Calu3 (cell line): ENCODE measurements around the gene ADGRG6. TPM values are rescaled to one million over a fixed set of nuclear protein-coding genes. Genes with fewer than 3 reads are reported as not detected.

Source experiments
- BruUV-seq: library from RNA; stranded (reverse); fragments of 400-500 nt; replicated peaks from 2 replicates; lab custom pipeline; 2021; lab: Mats Ljungman, UMichigan
- CTCF ChIA-PET: fragments of 300-600 bp; sonication (Branson Sonifier 250); formaldehyde crosslinking; loops from one replicate; lab custom pipeline; 2022; ENCODE audit warnings: antibody characterized with exemption; lab: Charles Lee
- DNase-seq: peaks from one replicate; pipeline ENCODE4 v3.0.0; 2022
- H3K27ac Mint-ChIP-seq: one replicate; pipeline ENCODE4 v1.8.0; 2022; ENCODE audit warnings: mixed read lengths; ENCODE audit not compliant: unreplicated experiment
- H3K27me3 Mint-ChIP-seq: one replicate; pipeline ENCODE4 v1.8.0; 2022; ENCODE audit warnings: mixed read lengths; ENCODE audit not compliant: unreplicated experiment
- H3K36me3 Mint-ChIP-seq: one replicate; pipeline ENCODE4 v1.8.0; 2022; ENCODE audit warnings: mild to moderate bottlenecking, moderate library complexity, mixed read lengths; ENCODE audit not compliant: insufficient read depth, unreplicated experiment
- H3K4me1 Mint-ChIP-seq: one replicate; pipeline ENCODE4 v1.8.0; 2022; ENCODE audit warnings: mild to moderate bottlenecking, low read depth, mixed read lengths; ENCODE audit not compliant: unreplicated experiment
- H3K4me3 Mint-ChIP-seq: one replicate; pipeline ENCODE4 v1.8.0; 2022; ENCODE audit warnings: mild to moderate bottlenecking, low read depth, moderate library complexity, mixed read lengths; ENCODE audit not compliant: unreplicated experiment
- H3K9me3 Mint-ChIP-seq: one replicate; pipeline ENCODE4 v1.8.0; 2022; ENCODE audit warnings: low read depth, mixed read lengths; ENCODE audit not compliant: unreplicated experiment
- intact Hi-C: fragments of 100-400 bp; cut with micrococcal nuclease; formaldehyde crosslinking; loops from one replicate; pipeline ENCODE4 v1.10.0; 2022; ENCODE audit not compliant: unreplicated experiment
- total RNA-seq: library from RNA; stranded (reverse); gene quantifications from 2 replicates; pipeline ENCODE4 v1.2.3, GENCODE V29; 2022
- TF ChIP-seq, protein P1 (sequence below): fragments of 200-600 bp; IDR thresholded peaks from one replicate; pipeline ENCODE4 v1.8.0; 2022; ENCODE audit warnings: antibody characterized with exemption; ENCODE audit not compliant: unreplicated experiment

The ADGRG6 gene
- total RNA-seq, 1 experiment from 2014 or later, result 109 TPM

DNA sequence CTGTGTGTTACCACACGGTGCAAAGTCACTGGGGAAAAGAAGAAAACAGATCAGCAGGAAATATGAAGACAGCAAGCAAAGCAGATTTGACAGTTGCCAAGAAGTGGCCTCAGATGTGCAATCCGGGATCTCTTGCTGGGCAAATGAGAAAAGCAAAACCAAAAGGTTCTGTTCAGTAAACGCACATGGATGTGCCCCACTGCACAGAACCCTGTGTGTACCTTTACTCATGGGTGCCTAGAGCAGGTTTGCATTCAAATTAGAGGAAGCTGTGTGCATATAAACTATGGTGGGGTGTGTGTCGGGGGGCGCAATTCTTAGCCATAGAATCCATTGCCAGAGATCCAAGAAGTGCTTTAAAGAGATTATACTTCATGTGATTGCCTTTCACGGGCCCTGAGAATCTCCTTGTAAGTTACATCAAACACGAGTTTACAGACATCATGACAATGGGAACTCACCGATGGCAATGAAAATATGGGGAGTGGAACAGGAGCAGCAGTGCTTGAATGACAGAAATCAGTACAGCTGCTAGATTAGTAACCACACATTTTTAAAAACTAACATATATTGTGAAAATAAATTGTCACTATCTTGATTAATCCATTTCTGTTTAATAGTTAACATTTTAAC, 154.3 kb downstream of the ADGRG6 start:
- H3K4me1 Mint-ChIP-seq, result peaks cover 11% of the 10 kb centered on the region
- intact Hi-C loops, result no loop called here
- TF ChIP-seq, protein P1, sequence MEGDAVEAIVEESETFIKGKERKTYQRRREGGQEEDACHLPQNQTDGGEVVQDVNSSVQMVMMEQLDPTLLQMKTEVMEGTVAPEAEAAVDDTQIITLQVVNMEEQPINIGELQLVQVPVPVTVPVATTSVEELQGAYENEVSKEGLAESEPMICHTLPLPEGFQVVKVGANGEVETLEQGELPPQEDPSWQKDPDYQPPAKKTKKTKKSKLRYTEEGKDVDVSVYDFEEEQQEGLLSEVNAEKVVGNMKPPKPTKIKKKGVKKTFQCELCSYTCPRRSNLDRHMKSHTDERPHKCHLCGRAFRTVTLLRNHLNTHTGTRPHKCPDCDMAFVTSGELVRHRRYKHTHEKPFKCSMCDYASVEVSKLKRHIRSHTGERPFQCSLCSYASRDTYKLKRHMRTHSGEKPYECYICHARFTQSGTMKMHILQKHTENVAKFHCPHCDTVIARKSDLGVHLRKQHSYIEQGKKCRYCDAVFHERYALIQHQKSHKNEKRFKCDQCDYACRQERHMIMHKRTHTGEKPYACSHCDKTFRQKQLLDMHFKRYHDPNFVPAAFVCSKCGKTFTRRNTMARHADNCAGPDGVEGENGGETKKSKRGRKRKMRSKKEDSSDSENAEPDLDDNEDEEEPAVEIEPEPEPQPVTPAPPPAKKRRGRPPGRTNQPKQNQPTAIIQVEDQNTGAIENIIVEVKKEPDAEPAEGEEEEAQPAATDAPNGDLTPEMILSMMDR, result no peak
- BruUV-seq, result no TSS peak
- DNase-seq, result no peak
- no peaks in the 10 kb centered on the region for H3K27me3 Mint-ChIP-seq
- CTCF ChIA-PET, result no interaction called here
- H3K36me3 Mint-ChIP-seq, result peaks cover 9% of the 10 kb centered on the region
- peaks cover 1% of the 10 kb centered on the region for H3K9me3 Mint-ChIP-seq
- H3K27ac Mint-ChIP-seq, result no peak overlapping the region
- H3K4me3 Mint-ChIP-seq, result no peak overlapping the region

DNA sequence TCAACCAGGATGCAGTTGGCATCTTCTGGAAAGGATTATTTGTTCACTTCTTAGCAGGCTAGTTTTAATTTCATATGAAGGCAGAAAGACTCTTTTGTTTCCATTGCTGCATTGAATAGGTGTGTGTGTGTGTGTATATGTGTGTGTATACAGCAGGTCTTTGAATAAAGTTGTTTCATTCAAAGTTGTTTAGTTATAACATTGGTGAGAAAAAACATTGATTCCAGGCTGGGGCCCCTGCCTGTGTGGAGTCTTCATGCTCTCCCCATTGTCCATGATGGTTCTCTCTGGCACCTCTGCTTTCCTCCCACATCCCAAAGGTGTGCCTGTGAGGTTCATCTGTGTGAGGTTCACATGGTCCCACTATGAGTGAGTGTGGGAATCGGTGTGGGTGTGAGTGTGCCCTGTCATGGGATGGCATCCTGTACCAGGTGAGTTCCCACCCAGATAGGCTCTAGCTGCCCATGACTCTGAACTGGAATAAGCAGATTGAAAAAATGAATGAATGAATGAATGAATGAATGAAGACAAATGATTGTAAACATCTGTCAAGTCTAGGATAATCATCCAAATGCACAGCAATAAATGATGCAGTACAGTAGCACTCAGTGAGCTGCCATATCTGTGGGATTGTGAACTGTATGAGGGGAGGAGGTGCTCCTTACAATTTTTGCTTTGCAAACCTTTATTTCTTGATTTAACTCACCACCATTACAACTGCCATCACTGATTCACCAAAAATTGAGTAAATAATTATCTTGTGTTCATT, 156.0 kb downstream of the ADGRG6 start:
- Mint-ChIP-seq H3K4me3 (no peak overlapping the region), H3K9me3 (peaks cover 6% of the 10 kb centered on the region), H3K27ac (no peak overlapping the region), H3K36me3 (no peaks in the 10 kb centered on the region), H3K4me1 (peaks cover under 1% of the 10 kb centered on the region), H3K27me3 (no peaks in the 10 kb centered on the region)
- intact Hi-C loops, result no loop called here
- DNase-seq, result no peak
- CTCF ChIA-PET, result no interaction called here
- TF ChIP-seq, protein P1, result no peak
- no TSS peak for BruUV-seq

DNA sequence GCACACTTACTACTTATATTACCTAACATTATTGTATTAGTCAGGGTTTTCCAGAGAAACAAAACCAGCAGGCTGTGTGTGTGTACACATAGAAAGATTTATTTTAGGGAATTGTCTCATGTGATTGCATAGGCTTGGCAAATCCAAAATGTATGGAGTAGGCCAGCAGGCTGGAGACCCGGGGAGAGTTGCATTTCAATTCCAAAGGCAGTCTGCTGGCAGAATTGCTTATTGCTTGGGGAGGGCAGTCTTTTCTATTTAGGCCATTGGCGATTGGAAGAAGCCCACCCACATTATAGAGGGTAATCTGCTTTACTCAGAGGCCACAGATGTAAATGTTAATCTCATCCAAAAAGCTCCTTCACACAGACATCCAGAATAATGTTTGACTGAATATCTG, 157.0 kb downstream of the ADGRG6 start:
- intact Hi-C loops, result no loop called here
- Mint-ChIP-seq H3K27me3 (no peaks in the 10 kb centered on the region), H3K4me1 (no peaks in the 10 kb centered on the region), H3K4me3 (no peak overlapping the region), H3K27ac (no peak overlapping the region), H3K9me3 (peaks cover 6% of the 10 kb centered on the region), H3K36me3 (no peaks in the 10 kb centered on the region)
- CTCF ChIA-PET, result no interaction called here
- TF ChIP-seq, protein P1, result no peak
- no peak for DNase-seq
- no TSS peak for BruUV-seq

DNA sequence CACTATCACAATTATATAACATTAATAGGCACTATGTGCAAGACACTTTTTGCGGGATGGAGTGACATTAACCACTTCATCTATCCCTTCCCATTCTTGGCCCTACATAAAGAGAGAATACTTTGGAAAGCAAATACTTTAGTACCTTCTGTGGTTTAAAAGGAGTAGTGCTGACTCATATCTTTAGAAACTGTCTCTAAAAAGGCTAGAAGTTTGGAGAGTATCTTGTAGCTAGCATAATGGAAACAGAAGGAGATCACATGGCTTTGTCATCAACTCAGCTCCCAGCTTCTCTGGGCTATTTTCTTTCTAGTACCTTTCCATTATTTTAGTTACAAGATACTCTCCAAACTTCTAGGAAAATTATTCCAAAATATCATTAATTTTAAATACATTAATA, 157.5 kb downstream of the ADGRG6 start:
- Mint-ChIP-seq H3K27me3 (no peaks in the 10 kb centered on the region), H3K36me3 (no peaks in the 10 kb centered on the region), H3K4me1 (no peaks in the 10 kb centered on the region), H3K4me3 (no peak overlapping the region), H3K27ac (no peak overlapping the region), H3K9me3 (peaks cover 6% of the 10 kb centered on the region)
- DNase-seq, result no peak
- intact Hi-C loops, result no loop called here
- no TSS peak for BruUV-seq
- CTCF ChIA-PET, result no interaction called here
- TF ChIP-seq, protein P1, result no peak
